T-helper 2 cell (primary cell): ENCODE measurements around the gene ACTR3.

Experiments used
- DNase-seq, 5 experiments: peaks; one replicate each; pipeline versions ENCODE4 v3.0.0 to v3.0.0-alpha.2; 2012 to 2022

ACTR3 gene

GRCh38 chr2:113876503-113877387 lies 13.1 kb upstream of the ACTR3 start:
- peak; percentile 17 to 91 (median 47) for DNase-seq

GRCh38 chr2:113877711-113878598 lies 11.9 kb upstream of the ACTR3 start:
- DNase-seq: peak in 1 of 5 experiments; percentile 24

GRCh38 chr2:113878743-113879142 lies 11.1 kb upstream of the ACTR3 start:
- no peak for DNase-seq

GRCh38 chr2:113879457-113879856 lies 10.4 kb upstream of the ACTR3 start:
- no peak for DNase-seq

GRCh38 chr2:113886479-113887008 lies 3.3 kb upstream of the ACTR3 start:
- DNase-seq: peak in 1 of 5 experiments; percentile 88

GRCh38 chr2:113887009-113887792 lies 2.7 kb upstream of the ACTR3 start:
- DNase-seq: peak in 1 of 5 experiments; percentile 61

GRCh38 chr2:113888641-113889470 lies 1.0 kb upstream of the ACTR3 start:
- DNase-seq: no peak

- peak; percentile 44 to 91 (median 73) for DNase-seq
These were observed 655 bp downstream of the ACTR3 start for GRCh38 chr2:113890253-113891235.

GRCh38 chr2:113891265-113891959 lies 1.5 kb downstream of the ACTR3 start:
- no peak for DNase-seq

GRCh38 chr2:113892004-113892710 lies 2.3 kb downstream of the ACTR3 start:
- DNase-seq: no peak

GRCh38 chr2:113894156-113894743 lies 4.4 kb downstream of the ACTR3 start:
- DNase-seq: no peak

GRCh38 chr2:113895301-113895700 lies 5.4 kb downstream of the ACTR3 start:
- no peak for DNase-seq

GRCh38 chr2:113895819-113896563 lies 6.1 kb downstream of the ACTR3 start:
- DNase-seq: peak in 1 of 5 experiments; percentile 69

- no peak for DNase-seq
These were observed 6.9 kb downstream of the ACTR3 start for GRCh38 chr2:113896791-113897190.

- DNase-seq: no peak
These were observed 8.2 kb downstream of the ACTR3 start for GRCh38 chr2:113898081-113898480.

- DNase-seq: no peak
These were observed 9.3 kb downstream of the ACTR3 start for GRCh38 chr2:113899166-113899565.

GRCh38 chr2:113901943-113902342 lies 12.1 kb downstream of the ACTR3 start:
- no peak for DNase-seq

GRCh38 chr2:113905886-113906285 lies 16.0 kb downstream of the ACTR3 start:
- no peak for DNase-seq
